Activated T-helper 1 cell treated with anti-CD3 and anti-CD28 coated beads, Interleukin-12 subunit alpha, Interleukin-12 subunit beta, Interleukin-2, Interleukin-4 antibody, amounts not matched to agents 30 ng/mL and 10 ng/mL and 1 ng/mL, durations not matched to agents 14 hours and 24 hours and 36 hours (primary cell): ENCODE data around the gene CUX1. TPM values are rescaled to one million over a fixed set of nuclear protein-coding genes. Genes with fewer than 3 reads are reported as not detected.

Source experiments
- DNase-seq: peaks from one replicate; pipeline ENCODE4 v3.0.0; 2021; ENCODE audit warnings: low spot score
- H3K27ac Mint-ChIP-seq: one replicate; pipeline ENCODE4 v1.8.0; 2021; ENCODE audit warnings: mild to moderate bottlenecking, mixed read lengths
- H3K27me3 Mint-ChIP-seq: one replicate; pipeline ENCODE4 v1.8.0; 2022; ENCODE audit warnings: mild to moderate bottlenecking, moderate library complexity, mixed read lengths; ENCODE audit not compliant: insufficient read depth
- H3K36me3 Mint-ChIP-seq: one replicate; pipeline ENCODE4 v1.8.0; 2021; ENCODE audit warnings: low read depth, mixed read lengths
- H3K4me1 Mint-ChIP-seq: one replicate; pipeline ENCODE4 v1.8.0; 2021; ENCODE audit warnings: low read depth, mixed read lengths
- H3K4me3 Mint-ChIP-seq: one replicate; pipeline ENCODE4 v1.8.0; 2021; ENCODE audit warnings: mild to moderate bottlenecking, moderate library complexity, mixed read lengths
- H3K9me3 Mint-ChIP-seq: one replicate; pipeline ENCODE4 v1.8.0; 2021; ENCODE audit warnings: mixed read lengths
- intact Hi-C: fragments of 100-400 bp; cut with micrococcal nuclease; formaldehyde crosslinking; loops from one replicate; pipeline ENCODE4 v1.15.1; 2024
- total RNA-seq: library from RNA; stranded (reverse); gene quantifications from 2 replicates; pipeline ENCODE4 v1.2.3, GENCODE V29; 2022

CUX1 gene
- total RNA-seq, 1 donor from 2014 or later, result 26.9 TPM

GRCh38 chr7:102253973-102254370 is 436.5 kb downstream of the CUX1 start:
- Mint-ChIP-seq H3K36me3 (peaks cover 4% of the 10 kb centered on the region), H3K4me1 (no peaks in the 10 kb centered on the region), H3K9me3 (no peaks in the 10 kb centered on the region), H3K27ac (no peak overlapping the region), H3K4me3 (no peak overlapping the region), H3K27me3 (no peaks in the 10 kb centered on the region)
- intact Hi-C loops, result no loop called here
- DNase-seq, result no peak

GRCh38 chr7:102254521-102254920 is 437.1 kb downstream of the CUX1 start:
- DNase-seq, result no peak
- Mint-ChIP-seq H3K4me1 (no peaks in the 10 kb centered on the region), H3K4me3 (no peak overlapping the region), H3K9me3 (no peaks in the 10 kb centered on the region), H3K36me3 (peaks cover 4% of the 10 kb centered on the region), H3K27me3 (no peaks in the 10 kb centered on the region), H3K27ac (no peak overlapping the region)
- intact Hi-C loops, result no loop called here

GRCh38 chr7:102255501-102255900 is 438.1 kb downstream of the CUX1 start:
- Mint-ChIP-seq H3K36me3 (peaks cover under 1% of the 10 kb centered on the region), H3K9me3 (no peaks in the 10 kb centered on the region), H3K27me3 (no peaks in the 10 kb centered on the region), H3K4me3 (no peak overlapping the region), H3K27ac (no peak overlapping the region), H3K4me1 (no peaks in the 10 kb centered on the region)
- DNase-seq, result no peak
- intact Hi-C loops, result no loop called here

GRCh38 chr7:102255916-102256315 is 438.5 kb downstream of the CUX1 start:
- no peak for DNase-seq
- H3K4me1 Mint-ChIP-seq, result no peaks in the 10 kb centered on the region
- H3K36me3 Mint-ChIP-seq, result no peaks in the 10 kb centered on the region
- no peaks in the 10 kb centered on the region for H3K9me3 Mint-ChIP-seq
- H3K4me3 Mint-ChIP-seq, result no peak overlapping the region
- H3K27me3 Mint-ChIP-seq, result no peaks in the 10 kb centered on the region
- H3K27ac Mint-ChIP-seq, result no peak overlapping the region
- intact Hi-C loops, result no loop called here

GRCh38 chr7:102258073-102258748 is 440.8 kb downstream of the CUX1 start:
- Mint-ChIP-seq H3K4me1 (no peaks in the 10 kb centered on the region), H3K27me3 (no peaks in the 10 kb centered on the region), H3K4me3 (no peak overlapping the region), H3K9me3 (no peaks in the 10 kb centered on the region), H3K36me3 (no peaks in the 10 kb centered on the region), H3K27ac (no peak overlapping the region)
- intact Hi-C loops, result no loop called here
- DNase-seq, result no peak

- no peak overlapping the region for H3K27ac Mint-ChIP-seq
Observed at GRCh38 chr7:102258749-102259107, 441.3 kb downstream of the CUX1 start.

DNA sequence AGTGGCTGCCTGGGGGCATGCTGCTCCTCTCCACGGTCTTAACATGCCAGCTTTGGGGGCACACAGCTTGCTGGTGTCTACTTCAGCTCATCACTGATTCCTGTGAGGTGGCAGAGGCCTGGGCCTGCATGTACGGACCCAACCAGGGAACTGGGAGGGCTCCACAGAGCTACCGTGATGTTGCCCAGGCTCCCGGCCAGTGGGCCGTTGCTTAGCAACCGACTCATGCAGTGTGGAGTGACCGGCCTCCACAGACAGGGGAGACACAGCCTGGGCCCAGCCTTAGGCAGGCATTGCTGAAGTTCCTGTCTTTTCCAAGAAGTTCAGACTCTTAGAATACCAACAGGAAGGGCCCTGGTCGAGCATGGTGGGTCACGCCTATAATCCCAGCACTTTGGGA is 443.4 kb downstream of the CUX1 start:
- Mint-ChIP-seq H3K9me3 (no peaks in the 10 kb centered on the region), H3K4me1 (no peaks in the 10 kb centered on the region)

More at GRCh38 chr7:102258749-102259107, 441.3 kb downstream of the CUX1 start:
- no peak for DNase-seq
- Mint-ChIP-seq H3K4me1 (no peaks in the 10 kb centered on the region), H3K36me3 (no peaks in the 10 kb centered on the region), H3K4me3 (no peak overlapping the region), H3K27me3 (no peaks in the 10 kb centered on the region), H3K9me3 (no peaks in the 10 kb centered on the region)
- intact Hi-C loops, result no loop called here

DNA sequence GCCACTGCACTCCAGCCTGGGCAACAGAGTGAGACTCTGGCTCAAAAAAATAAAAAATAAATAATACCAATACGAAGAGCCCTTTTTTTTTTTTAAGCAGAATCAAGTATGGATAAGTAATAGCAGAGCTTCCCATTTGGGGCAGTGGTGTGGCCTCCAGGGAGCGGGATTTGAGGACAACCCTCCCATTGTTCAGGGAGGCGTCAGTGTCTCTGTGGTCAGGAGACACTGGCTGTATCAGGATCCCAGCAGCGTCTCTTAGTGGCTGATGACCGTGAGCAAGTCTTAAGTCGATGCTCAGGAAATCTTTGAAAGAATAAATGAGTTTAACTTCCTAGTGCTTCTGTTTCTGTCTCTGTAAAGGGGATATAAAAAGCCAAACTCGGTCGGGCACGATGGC is 444.0 kb downstream of the CUX1 start:
- Mint-ChIP-seq H3K27me3 (peaks cover under 1% of the 10 kb centered on the region), H3K4me3 (no peak overlapping the region), H3K4me1 (no peaks in the 10 kb centered on the region), H3K9me3 (no peaks in the 10 kb centered on the region), H3K27ac (no peak overlapping the region), H3K36me3 (no peaks in the 10 kb centered on the region)
- intact Hi-C loops, result no loop called here
- DNase-seq, result no peak

More for the DNA sequence above, 443.4 kb downstream of the CUX1 start:
- DNase-seq, result no peak
- Mint-ChIP-seq H3K4me3 (no peak overlapping the region), H3K36me3 (no peaks in the 10 kb centered on the region), H3K27ac (no peak overlapping the region), H3K27me3 (no peaks in the 10 kb centered on the region)
- intact Hi-C loops, result no loop called here

- intact Hi-C loops, result no loop called here
- Mint-ChIP-seq H3K27me3 (peaks cover 4% of the 10 kb centered on the region), H3K4me1 (no peaks in the 10 kb centered on the region), H3K36me3 (no peaks in the 10 kb centered on the region), H3K27ac (no peak overlapping the region), H3K4me3 (no peak overlapping the region), H3K9me3 (no peaks in the 10 kb centered on the region)
- no peak for DNase-seq
Observed at GRCh38 chr7:102262546-102262945, 445.1 kb downstream of the CUX1 start.

GRCh38 chr7:102264367-102264891 is 447.0 kb downstream of the CUX1 start:
- intact Hi-C loops, result no loop called here
- Mint-ChIP-seq H3K27ac (no peak overlapping the region), H3K4me3 (no peak overlapping the region), H3K36me3 (no peaks in the 10 kb centered on the region), H3K4me1 (no peaks in the 10 kb centered on the region), H3K27me3 (peaks cover 8% of the 10 kb centered on the region), H3K9me3 (no peaks in the 10 kb centered on the region)
- DNase-seq, result no peak

GRCh38 chr7:102266541-102266940 is 449.1 kb downstream of the CUX1 start:
- Mint-ChIP-seq H3K9me3 (no peaks in the 10 kb centered on the region), H3K36me3 (no peaks in the 10 kb centered on the region), H3K4me3 (no peak overlapping the region), H3K27ac (no peak overlapping the region), H3K27me3 (peaks cover 8% of the 10 kb centered on the region), H3K4me1 (no peaks in the 10 kb centered on the region)
- DNase-seq, result no peak
- intact Hi-C loops, result no loop called here

DNA sequence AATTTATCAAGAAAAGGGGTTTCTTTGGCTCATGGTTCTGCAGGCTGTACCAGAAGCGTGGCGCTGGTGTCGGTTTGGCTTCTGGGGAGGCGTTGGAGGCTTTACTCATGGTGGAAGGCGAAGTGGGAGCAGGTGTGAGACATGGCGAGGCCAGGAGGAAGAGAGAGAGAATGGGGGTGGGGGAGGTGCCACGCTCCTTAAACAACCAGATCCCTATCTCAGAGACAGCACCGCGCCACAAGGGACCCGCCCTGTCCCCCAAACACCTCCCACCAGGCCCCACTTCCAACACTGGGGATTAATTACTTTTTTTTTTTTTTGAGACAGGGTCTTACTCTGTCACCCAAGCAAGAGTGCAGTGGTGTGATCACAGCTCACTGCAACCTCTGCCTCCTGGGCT is 451.2 kb downstream of the CUX1 start:
- Mint-ChIP-seq H3K27ac (no peak overlapping the region), H3K27me3 (peaks cover 8% of the 10 kb centered on the region), H3K9me3 (no peaks in the 10 kb centered on the region), H3K4me3 (no peak overlapping the region), H3K36me3 (no peaks in the 10 kb centered on the region), H3K4me1 (no peaks in the 10 kb centered on the region)
- DNase-seq, result no peak
- intact Hi-C loops, result loop anchor here (2.0 kb wide), 1 partner anchor 20 kb away; no protein-coding TSS in a partner anchor

GRCh38 chr7:102270178-102270887 is 452.9 kb downstream of the CUX1 start:
- H3K4me1 Mint-ChIP-seq, result no peaks in the 10 kb centered on the region
- H3K9me3 Mint-ChIP-seq, result no peaks in the 10 kb centered on the region
- intact Hi-C loops, result no loop called here

More at GRCh38 chr7:102270178-102270887, 452.9 kb downstream of the CUX1 start:
- Mint-ChIP-seq H3K27me3 (peaks cover 8% of the 10 kb centered on the region), H3K27ac (no peak overlapping the region), H3K4me3 (no peak overlapping the region), H3K36me3 (no peaks in the 10 kb centered on the region)
- DNase-seq, result no peak
